H1 (cell line): Measurements from ENCODE around the gene ATP11A.

Experiments used
- CTCF ChIP-seq, 3 experiments: IDR thresholded peaks; 1 replicate in 2 of 3; 2 replicates in 1 of 3; pipeline versions ENCODE4 v1.5.1 to v1.6.1; 2011; ENCODE audit warnings: low read length in 3 of 3, mild to moderate bottlenecking in 3 of 3, inconsistent platforms in 2 of 3, low read depth in 1 of 3, moderate library complexity in 1 of 3; ENCODE audit not compliant: insufficient read depth in 1 of 3; ENCODE audit errors: control extremely low read depth in 1 of 3
- SIN3A ChIP-seq, 2 experiments: IDR thresholded peaks in 1 of 2; conservative IDR thresholded peaks in 1 of 2; 2 replicates each; pipeline ENCODE4 v1.6.1; 2011 to 2012; ENCODE audit warnings: low read length in 2 of 2, improper control_type of control experiment in 1 of 2, low read depth in 1 of 2, mild to moderate bottlenecking in 1 of 2

GRCh38 chr13:112705286-112705685, 15.4 kb downstream of the ATP11A start:
- no peak for TF ChIP-seq SIN3A (conservative IDR thresholded peaks at IDR 0.05 in 1 of 2, IDR thresholded peaks at IDR 0.05 in 1 of 2; ENCODE audit: low read depth in 1 of 2, low read length in 2 of 2)
- TF ChIP-seq CTCF (IDR thresholded peaks at IDR 0.05; ENCODE audit: control extremely low read depth in 1 of 3, insufficient read depth in 1 of 3, low read depth in 1 of 3, low read length in 3 of 3), result no peak
